Heart left ventricle (tissue), 16 donors: ENCODE measurements around the gene TMTC2. TPM values are rescaled to one million over a fixed set of nuclear protein-coding genes. Genes with fewer than 3 reads are reported as not detected.

ENCODE experiments used
- ATAC-seq, 4 donors: fragments of 200-7000 bp; cut with Tn5 transposase; one replicate each; pipeline ENCODE4 v1.9.1; 2020 to 2022; ENCODE audit warnings: moderate library complexity in 4 of 4, mild to moderate bottlenecking in 3 of 4, moderate number of reproducible peaks in 1 of 4
- DNase-seq, 5 donors: peaks; one replicate each; pipeline ENCODE4 v3.0.0-alpha.2; 2020
- H3K27ac ChIP-seq, 12 donors: fragments of 200-600 bp; sonication (generic) in 4 of 12; one replicate each; pipeline versions ENCODE4 v1.5.0 to v1.8.0; 2016 to 2022; ENCODE audit warnings: mild to moderate bottlenecking in 2 of 12
- H3K27me3 ChIP-seq, 9 donors: fragments of 200-600 bp; sonication (generic) in 2 of 9; one replicate each; pipeline versions ENCODE4 v1.5.1 to v1.8.0; 2016 to 2022; ENCODE audit warnings: mild to moderate bottlenecking in 3 of 9
- H3K36me3 ChIP-seq, 9 donors: fragments of 200-600 bp; sonication (generic) in 2 of 9; one replicate each; pipeline versions ENCODE4 v1.5.0 to v1.8.0; 2018 to 2022; ENCODE audit warnings: mild to moderate bottlenecking in 2 of 9
- H3K4me1 ChIP-seq, 12 donors: fragments of 200-600 bp; sonication (generic) in 4 of 12; one replicate each; pipeline versions ENCODE4 v1.5.0 to v1.8.0; 2016 to 2022; ENCODE audit warnings: mild to moderate bottlenecking in 3 of 12
- H3K4me3 ChIP-seq, 12 donors: fragments of 200-600 bp; sonication (generic) in 4 of 12; one replicate each; pipeline versions ENCODE4 v1.5.0 to v1.8.0; 2017 to 2022; ENCODE audit warnings: mild to moderate bottlenecking in 9 of 12, moderate library complexity in 4 of 12
- H3K9me3 ChIP-seq, 12 donors: fragments of 200-600 bp; sonication (generic) in 4 of 12; one replicate each; pipeline versions ENCODE4 v1.5.0 to v1.8.0; 2016 to 2022; ENCODE audit warnings: mild to moderate bottlenecking in 1 of 12
- POLR2A ChIP-seq, 2 donors: fragments of 450-650 bp; IDR thresholded peaks; one replicate each; pipeline ENCODE4 v1.6.1; 2017; ENCODE audit warnings: antibody characterized with exemption in 2 of 2, mild to moderate bottlenecking in 2 of 2, moderate library complexity in 2 of 2
- WGBS, 4 donors: extraction: QIAGEN DNeasy Blood & Tissue Kit in 2 of 4; methylation state at CpG; one replicate each; pipeline versions ENCODE4 v1.1.5 to v1.1.7; 2013 to 2018; 5-methylcytosine and 5-hydroxymethylcytosine counted together
- intact Hi-C, 10 donors: fragments of 100-400 bp; cut with DNase I; formaldehyde crosslinking; loops; one replicate each; pipeline versions ENCODE4 v1.11.1 to v1.14.2; 2022
- polyA plus RNA-seq, 2 donors: library from polyadenylated mRNA; stranded (reverse); fragments of 200-250 nt; gene quantifications; one replicate each; pipeline ENCODE4 v1.2.3, GENCODE V29; 2013
- total RNA-seq, 9 donors: library from RNA; depleted of rRNA in 2 of 9; stranded (reverse); fragments of >200 nt in 2 of 9; fragmentation: NEBNext Ultra II Directional in 3 of 9; extraction: Animal tissue kit (Norgen Biotek cat#: 25700) in 3 of 9; gene quantifications; one replicate each; pipeline versions ENCODE4 v1.1.0 to v1.2.4, GENCODE V29; 2016 to 2023
- TF ChIP-seq, protein P1 (sequence below), 12 donors: fragments of 200-600 bp; sonication (generic) in 4 of 12; IDR thresholded peaks; one replicate each; pipeline versions ENCODE4 v1.5.0 to v1.8.0; 2018 to 2022; ENCODE audit warnings: antibody characterized with exemption in 12 of 12, mild to moderate bottlenecking in 5 of 12
- donor health status: ischemic (EF 13 %, LVEDD 7.1; RV severe dilation, severe dysfunction).
- donor health status: healthy with polysubstance abuse.
- donor health status: DM: no; HTN: yes; CAD: no.
- donor health status: DM: no; HTN: no; CAD: no.
- donor health status: ischemic (EF 25% LVEDD 6.9; RV normal size, moderate dysfunction).
- donor health status: ischemic (EF 25% LVEDD 5.7; RV mildly dilated, moderate dysfunction).
- donor health status: healthy.
- donor health status: DM: yes; HTN: yes; CAD: no.
- donor health status: ischemic (EF 35%, LVEDD 5.7; RV mildly dilated, moderate dysfunction).
- donor health status: nonischemic (EF 11% LVEDD 7.7; RV severe dilation, severe dysfunction).
- donor health status: DM: yes; HTN: yes; CAD: no.
- donor health status: PGD.
- donor health status: ischemic (EF 29% LVEDD 5.4; RV normal size, mild dysfunction).
- donor health status: nonischemic (EF 23%, LVEDD 6.1; RV moderate dilation, normal function).

TMTC2 gene
- total and polyA plus RNA-seq, 11 donors, result 1.1 to 5.7 (median 3.3) TPM

- H3K27me3 ChIP-seq, result no peaks in the 10 kb centered on the region
- intact Hi-C loops, result loop anchor here in 7 of 10 donors (5.0 to 10.0 kb wide), 4 partner anchors 1142 to 1822 kb away; no protein-coding TSS in a partner anchor
- H3K9me3 ChIP-seq, result no peaks in the 10 kb centered on the region
- no peak overlapping the region for H3K27ac ChIP-seq
- H3K4me1 ChIP-seq, result peaks cover 0 to 18% (median 0%) of the 10 kb centered on the region in 12 donors
- 54 to 100% (median 77%) methylated on average over 1 of the region's 1 CpG for WGBS, 4 donors
- H3K4me3 ChIP-seq, result no peak overlapping the region
- no peaks in the 10 kb centered on the region for H3K36me3 ChIP-seq
- no peak for DNase-seq
- TF ChIP-seq, protein P1, sequence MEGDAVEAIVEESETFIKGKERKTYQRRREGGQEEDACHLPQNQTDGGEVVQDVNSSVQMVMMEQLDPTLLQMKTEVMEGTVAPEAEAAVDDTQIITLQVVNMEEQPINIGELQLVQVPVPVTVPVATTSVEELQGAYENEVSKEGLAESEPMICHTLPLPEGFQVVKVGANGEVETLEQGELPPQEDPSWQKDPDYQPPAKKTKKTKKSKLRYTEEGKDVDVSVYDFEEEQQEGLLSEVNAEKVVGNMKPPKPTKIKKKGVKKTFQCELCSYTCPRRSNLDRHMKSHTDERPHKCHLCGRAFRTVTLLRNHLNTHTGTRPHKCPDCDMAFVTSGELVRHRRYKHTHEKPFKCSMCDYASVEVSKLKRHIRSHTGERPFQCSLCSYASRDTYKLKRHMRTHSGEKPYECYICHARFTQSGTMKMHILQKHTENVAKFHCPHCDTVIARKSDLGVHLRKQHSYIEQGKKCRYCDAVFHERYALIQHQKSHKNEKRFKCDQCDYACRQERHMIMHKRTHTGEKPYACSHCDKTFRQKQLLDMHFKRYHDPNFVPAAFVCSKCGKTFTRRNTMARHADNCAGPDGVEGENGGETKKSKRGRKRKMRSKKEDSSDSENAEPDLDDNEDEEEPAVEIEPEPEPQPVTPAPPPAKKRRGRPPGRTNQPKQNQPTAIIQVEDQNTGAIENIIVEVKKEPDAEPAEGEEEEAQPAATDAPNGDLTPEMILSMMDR (IDR thresholded peaks at IDR 0.05), result no peak
- TF ChIP-seq POLR2A (IDR thresholded peaks at IDR 0.05), result no peak
- ATAC-seq, result no peak
Measured at GRCh38 chr12:82682326-82682725, 4.4 kb upstream of the TMTC2 start.

GRCh38 chr12:82682851-82683261 lies 3.9 kb upstream of the TMTC2 start:
- H3K36me3 ChIP-seq, result no peaks in the 10 kb centered on the region
- DNase-seq (no peak), ATAC-seq (no peak)
- intact Hi-C loops, result loop anchor here in 7 of 10 donors (5.0 to 10.0 kb wide), 4 partner anchors 1142 to 1822 kb away; no protein-coding TSS in a partner anchor
- WGBS, 4 donors, result 46 to 60% (median 57%) methylated on average over 4 of the region's 4 CpGs
- no peak overlapping the region for H3K27ac ChIP-seq
- no peaks in the 10 kb centered on the region for H3K9me3 ChIP-seq
- peaks cover 0 to 18% (median 0%) of the 10 kb centered on the region in 12 donors for H3K4me1 ChIP-seq
- no peak overlapping the region for H3K4me3 ChIP-seq
- TF ChIP-seq POLR2A (IDR thresholded peaks at IDR 0.05), result no peak
- TF ChIP-seq, protein P1 (IDR thresholded peaks at IDR 0.05), result no peak
- no peaks in the 10 kb centered on the region for H3K27me3 ChIP-seq

- no peak for TF ChIP-seq POLR2A (IDR thresholded peaks at IDR 0.05)
- TF ChIP-seq, protein P1 (IDR thresholded peaks at IDR 0.05), result peak; percentile 80 to 95 (median 90)
- Histone ChIP-seq H3K27ac (peak overlapping the region in 11 of 12 donors; percentile 63 to 97 (median 91)), H3K36me3 (no peaks in the 10 kb centered on the region), H3K27me3 (no peaks in the 10 kb centered on the region), H3K4me3 (peak overlapping the region; percentile 55 to 93 (median 76)), H3K4me1 (peaks cover 0 to 26% (median 3%) of the 10 kb centered on the region in 12 donors), H3K9me3 (no peaks in the 10 kb centered on the region)
- WGBS, 4 donors, result 0% methylated on average over 11 of the region's 11 CpGs
- ATAC-seq (peak; percentile 85 to 88 (median 87)), DNase-seq (peak; percentile 91 to 97 (median 95))
- intact Hi-C loops, result loop anchor here in 9 of 10 donors (2.0 to 10.0 kb wide), 9 partner anchors 327 to 1819 kb away; partner anchors contain the start of genes CCDC59 (in 1 of the 9) and METTL25 (in 1 of the 9)
Measured at GRCh38 chr12:82685790-82686167, 927 bp upstream of the TMTC2 start.

- Histone ChIP-seq H3K9me3 (no peaks in the 10 kb centered on the region), H3K27me3 (no peaks in the 10 kb centered on the region), H3K36me3 (no peaks in the 10 kb centered on the region), H3K27ac (peak overlapping the region; percentile 63 to 97 (median 90)), H3K4me3 (peak overlapping the region; percentile 55 to 93 (median 76)), H3K4me1 (peaks cover 0 to 26% (median 3%) of the 10 kb centered on the region in 12 donors)
- WGBS, 4 donors, result 0 to 1% (median 1%) methylated on average over 56 to 75 of the region's 75 CpGs
- ATAC-seq, result peak; percentile 9 to 72 (median 56)
- peak; percentile 19 to 77 (median 40) for DNase-seq
- TF ChIP-seq, protein P1 (IDR thresholded peaks at IDR 0.05), result no peak
- no peak for TF ChIP-seq POLR2A (IDR thresholded peaks at IDR 0.05)
- intact Hi-C loops, result loop anchor here in 9 of 10 donors (2.0 to 10.0 kb wide), 9 partner anchors 329 to 1817 kb away; partner anchors contain the start of genes CCDC59 (in 1 of the 9) and METTL25 (in 1 of the 9)
Measured at GRCh38 chr12:82687021-82688011, 610 bp downstream of the TMTC2 start.
